ENCODE measurements around the gene OR7C1.

Gene OR7C1

DNA sequence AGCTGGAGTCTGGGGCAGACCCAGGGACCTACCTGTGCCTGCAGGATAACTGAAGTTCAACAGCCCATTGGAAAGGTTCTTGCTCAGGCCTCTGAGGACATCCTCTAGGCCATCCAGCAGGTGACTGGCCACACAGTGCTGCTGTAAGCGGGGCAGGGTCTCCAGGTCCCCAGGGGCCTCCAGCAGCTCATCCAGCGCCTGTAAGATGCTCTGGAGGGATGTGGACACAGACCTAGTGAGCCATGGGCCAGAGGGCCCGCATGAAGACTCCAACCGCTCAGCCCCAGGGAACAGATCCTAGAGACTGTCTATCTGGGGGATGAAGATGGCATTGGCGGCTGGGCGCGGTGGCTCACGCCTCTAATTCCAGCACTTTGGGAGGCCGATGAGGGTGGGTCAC, 70.6 kb downstream of the OR7C1 start:
- DNase-seq = no peak

DNA sequence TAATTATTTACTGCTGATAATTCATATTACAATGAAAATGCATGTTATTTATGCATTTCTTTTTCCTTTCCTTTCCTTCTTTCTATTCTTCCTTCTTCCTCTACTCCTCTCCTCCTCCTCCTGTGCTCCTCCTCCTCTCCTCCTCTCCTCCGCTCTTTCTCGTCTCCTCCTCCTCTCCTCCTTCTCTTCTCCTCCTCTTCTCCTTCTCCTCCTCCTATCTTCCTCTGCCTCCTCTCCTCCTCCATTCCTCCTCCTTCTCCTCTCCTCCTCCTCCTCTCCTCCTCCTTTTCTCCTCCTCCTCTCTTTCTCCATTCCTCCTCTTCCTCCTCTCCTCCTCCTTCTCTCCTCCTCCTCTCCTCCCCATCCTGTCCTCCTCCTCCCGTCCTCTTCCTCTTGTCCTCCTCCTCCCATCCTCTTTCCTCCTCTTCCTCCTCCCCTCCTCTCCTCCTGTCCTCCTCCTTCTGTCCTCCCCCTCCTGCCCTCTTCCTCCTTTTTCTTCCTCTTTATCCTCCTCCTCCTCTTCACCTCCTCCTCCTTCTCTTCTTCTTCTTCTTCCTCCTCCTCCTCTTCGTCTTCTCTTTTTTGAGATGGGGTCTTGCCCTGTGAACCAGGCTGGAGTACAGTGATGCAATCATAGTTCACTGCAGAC, 71.4 kb downstream of the OR7C1 start:
- no peak for DNase-seq

DNA sequence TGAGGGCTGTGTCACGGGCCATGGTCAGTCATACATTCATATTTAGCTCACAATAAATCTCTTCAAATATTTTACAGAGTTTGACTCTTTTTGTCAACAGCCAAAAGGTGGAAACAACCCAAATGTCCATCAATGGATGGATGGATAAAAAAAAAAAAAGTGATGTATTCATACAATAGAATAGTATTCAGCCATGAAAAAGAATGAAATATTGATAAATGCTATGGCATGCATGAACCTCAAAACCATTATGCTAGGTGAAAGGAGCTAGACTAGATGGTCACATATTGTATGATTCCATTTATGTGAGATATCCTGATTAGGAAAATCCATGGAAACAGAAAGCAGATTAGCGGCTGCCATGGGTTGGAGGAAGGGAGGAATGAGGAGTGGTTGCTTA, 72.9 kb downstream of the OR7C1 start:
- no peak for DNase-seq

DNA sequence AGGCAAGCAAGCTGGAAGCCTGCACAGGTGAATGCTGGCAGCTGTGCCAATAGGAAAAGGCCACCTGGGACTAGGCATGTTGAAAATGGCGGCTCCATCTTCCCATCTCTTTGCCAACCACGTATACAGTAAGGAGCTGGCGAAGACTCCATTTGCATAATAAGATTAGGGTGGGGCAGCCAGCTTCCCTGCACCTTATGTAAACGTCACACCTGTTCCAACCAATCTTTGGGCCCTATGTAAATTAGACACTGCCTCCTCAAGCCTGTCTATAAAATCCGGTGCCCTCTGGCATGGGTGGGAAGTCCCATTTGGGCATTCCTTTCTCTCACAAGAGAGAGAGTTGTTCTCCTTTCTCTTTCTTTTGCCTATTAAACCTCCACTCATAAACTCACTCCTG, 73.4 kb downstream of the OR7C1 start:
- no peak for DNase-seq

DNA sequence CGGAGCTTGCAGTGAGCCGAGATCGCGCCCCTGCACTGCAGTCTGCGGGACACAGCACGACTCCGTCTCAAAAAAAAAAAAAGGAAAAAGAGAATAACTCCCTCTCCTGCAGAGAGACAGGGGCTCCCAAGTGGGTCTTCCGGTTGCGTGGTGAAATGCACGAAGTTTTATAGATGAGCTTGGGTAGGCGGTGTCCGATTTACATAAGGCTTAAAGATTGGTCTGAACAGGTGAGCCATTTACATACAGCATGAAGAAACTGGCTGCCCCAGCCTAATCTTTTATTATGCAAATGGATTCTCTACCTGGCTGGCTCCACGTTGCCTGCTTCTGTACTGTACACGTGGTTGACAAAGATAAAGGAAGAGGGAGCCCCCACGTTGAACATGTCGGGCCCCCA, 76.2 kb downstream of the OR7C1 start:
- no peak for DNase-seq

DNA sequence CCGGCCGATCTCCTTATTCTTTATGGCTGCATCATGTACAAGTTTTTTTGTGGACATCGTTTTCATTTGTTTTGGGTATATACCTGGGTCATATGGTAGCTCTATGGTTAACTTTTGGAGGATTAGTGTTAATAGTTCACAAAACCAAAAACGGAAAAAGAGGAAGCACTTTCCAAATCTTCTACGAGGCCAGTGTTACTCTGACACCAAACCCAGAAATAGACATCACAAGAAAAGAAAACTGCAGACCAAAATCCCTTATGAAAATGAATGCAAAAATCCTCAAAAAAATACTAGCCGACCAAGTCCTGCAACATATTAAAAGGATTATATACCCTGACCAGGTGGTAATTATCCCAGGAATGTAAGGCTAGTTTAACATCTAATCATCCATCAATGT, 86.4 kb downstream of the OR7C1 start:
- no peak for DNase-seq
